DLD1 (cell line): ENCODE measurements around the gene UBLCP1.
"Not testable (repeated sequence)": the region's sequence is repeated elsewhere in the genome, so short reads cannot be mapped to it uniquely, and the experiment has no call there.

Experiments
- in situ Hi-C: cut with HindIII; loops from 2 replicates; pipeline ENCODE4 v1.10.0; 2017; ENCODE audit warnings: low sequenced_read_pairs

The UBLCP1 gene, protein sequence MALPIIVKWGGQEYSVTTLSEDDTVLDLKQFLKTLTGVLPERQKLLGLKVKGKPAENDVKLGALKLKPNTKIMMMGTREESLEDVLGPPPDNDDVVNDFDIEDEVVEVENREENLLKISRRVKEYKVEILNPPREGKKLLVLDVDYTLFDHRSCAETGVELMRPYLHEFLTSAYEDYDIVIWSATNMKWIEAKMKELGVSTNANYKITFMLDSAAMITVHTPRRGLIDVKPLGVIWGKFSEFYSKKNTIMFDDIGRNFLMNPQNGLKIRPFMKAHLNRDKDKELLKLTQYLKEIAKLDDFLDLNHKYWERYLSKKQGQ

GRCh38 chr5:159262859-159263568, at the start of gene UBLCP1:
Gene UBLCP1, plus strand, starts transcription at chr5:159263290. Its CDS starts 5,626 bp downstream, at chr5:159268916.
- in situ Hi-C loops, result no loop called here

- in situ Hi-C loops, result no loop called here
Observed at GRCh38 chr5:159214486-159215271, 48.4 kb upstream of the UBLCP1 start.

DNA sequence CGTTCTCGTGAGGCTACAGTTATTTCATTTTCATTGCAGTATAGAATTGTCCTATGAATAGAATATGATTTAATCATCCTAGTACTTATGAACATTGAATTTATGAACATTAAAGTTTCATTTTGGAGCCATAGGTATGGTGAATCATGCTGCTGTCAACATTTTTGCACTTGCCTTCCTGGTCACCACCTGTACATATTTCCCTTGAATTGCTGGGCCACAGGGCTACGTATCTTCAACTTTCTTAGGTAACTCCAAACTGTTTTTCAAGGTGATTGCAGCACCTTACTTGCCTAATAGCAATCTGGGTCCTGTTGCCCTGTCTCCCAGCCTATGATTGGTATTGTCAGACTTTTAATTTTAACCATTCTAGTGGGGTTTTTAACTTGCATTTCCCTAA, 47.2 kb upstream of the UBLCP1 start:
- in situ Hi-C loops, result no loop called here

- in situ Hi-C loops, result no loop called here
Observed at GRCh38 chr5:159216454-159216853, 46.6 kb upstream of the UBLCP1 start.

- in situ Hi-C loops, result no loop called here
Observed at GRCh38 chr5:159217236-159217635, 45.9 kb upstream of the UBLCP1 start.

DNA sequence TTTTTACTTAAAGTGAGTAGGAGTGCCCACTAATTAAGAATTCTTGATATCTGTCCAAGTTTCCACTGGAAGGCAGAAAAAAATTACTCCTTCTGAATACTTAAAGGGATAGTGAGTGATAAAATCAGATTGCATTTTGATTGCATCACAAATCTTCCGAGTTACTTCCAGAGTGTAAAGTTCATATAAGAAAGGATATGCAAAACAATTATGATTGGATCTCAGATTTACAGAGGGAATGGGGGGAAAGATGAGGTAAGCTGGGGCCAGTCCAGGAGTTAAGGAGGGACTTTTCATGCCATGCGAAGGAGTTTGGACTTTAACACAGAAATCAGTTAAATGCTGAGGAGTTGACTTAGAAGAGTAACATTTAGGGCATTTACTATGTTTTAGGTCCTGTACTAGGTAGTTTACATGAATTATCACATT, 44.5 kb upstream of the UBLCP1 start:
- in situ Hi-C loops, result no loop called here

DNA sequence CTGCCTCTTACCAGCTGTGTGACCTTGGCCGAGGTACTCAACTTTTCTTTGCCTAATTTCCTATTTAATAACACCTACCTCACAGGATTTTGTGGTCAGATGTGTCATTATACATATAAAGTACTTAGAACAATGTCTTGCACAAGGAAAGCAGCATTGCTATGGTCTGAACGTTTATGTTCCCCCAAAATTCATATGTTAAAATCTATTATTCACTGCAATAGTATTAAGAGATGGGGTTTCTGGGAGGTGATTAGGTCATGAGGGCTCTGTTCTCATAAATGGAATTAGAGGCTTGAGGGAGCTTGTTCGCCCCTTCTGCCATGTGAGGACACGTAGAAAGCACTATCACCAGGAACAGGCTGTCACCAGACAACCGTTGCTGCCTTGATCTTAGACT, 42.9 kb upstream of the UBLCP1 start:
- in situ Hi-C loops, result no loop called here

- in situ Hi-C loops, result no loop called here
Observed at GRCh38 chr5:159223469-159223868, 39.6 kb upstream of the UBLCP1 start.

- in situ Hi-C loops, result no loop called here
Observed at GRCh38 chr5:159224471-159224870, 38.6 kb upstream of the UBLCP1 start.

- in situ Hi-C loops, result no loop called here
Observed at GRCh38 chr5:159226451-159226850, 36.6 kb upstream of the UBLCP1 start.

DNA sequence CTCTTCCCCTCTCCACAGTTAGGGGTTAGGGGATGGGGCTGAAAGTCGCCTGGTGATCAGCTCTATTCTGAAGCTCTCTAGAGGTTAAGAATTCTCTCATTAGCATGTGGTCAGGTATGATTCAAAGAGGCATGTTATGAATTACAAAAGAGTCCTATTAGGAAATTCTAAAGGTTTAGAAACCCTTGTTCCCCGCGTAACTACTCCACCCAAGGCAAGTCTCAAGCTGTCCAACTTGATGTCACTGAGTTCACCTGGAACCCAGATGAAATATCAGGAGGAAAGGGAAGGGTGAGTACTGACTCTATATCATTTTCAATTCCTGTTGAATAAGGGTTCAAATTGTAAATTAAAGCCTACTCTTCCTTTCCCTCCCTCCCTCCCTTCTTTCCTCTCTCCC, 35.6 kb upstream of the UBLCP1 start:
- in situ Hi-C loops, result no loop called here

GRCh38 chr5:159228097-159228496, 35.0 kb upstream of the UBLCP1 start:
- in situ Hi-C loops, result not testable (repeated sequence)

GRCh38 chr5:159230657-159231056, 32.4 kb upstream of the UBLCP1 start:
- in situ Hi-C loops, result no loop called here

DNA sequence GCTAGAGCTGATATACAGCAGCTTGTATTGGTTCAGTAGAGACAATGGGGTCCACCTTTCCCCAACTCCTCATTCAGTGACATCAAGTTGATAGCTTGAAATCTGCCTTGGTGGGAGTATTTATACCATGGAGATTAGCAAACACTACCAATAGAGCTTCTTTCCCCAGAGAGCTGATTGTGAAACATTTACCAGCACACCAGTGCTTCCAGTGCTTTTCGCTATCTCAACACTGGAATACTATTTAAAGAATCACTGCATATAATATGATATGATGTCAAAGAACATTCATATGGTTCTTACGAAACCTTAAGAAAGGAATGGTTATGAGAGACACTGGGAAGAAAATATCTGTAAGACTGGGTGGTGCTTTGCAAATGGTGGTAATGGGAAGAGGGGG, 31.9 kb upstream of the UBLCP1 start:
- in situ Hi-C loops, result no loop called here

- in situ Hi-C loops, result not testable (repeated sequence)
Observed at GRCh38 chr5:159235871-159236520, 27.1 kb upstream of the UBLCP1 start.

DNA sequence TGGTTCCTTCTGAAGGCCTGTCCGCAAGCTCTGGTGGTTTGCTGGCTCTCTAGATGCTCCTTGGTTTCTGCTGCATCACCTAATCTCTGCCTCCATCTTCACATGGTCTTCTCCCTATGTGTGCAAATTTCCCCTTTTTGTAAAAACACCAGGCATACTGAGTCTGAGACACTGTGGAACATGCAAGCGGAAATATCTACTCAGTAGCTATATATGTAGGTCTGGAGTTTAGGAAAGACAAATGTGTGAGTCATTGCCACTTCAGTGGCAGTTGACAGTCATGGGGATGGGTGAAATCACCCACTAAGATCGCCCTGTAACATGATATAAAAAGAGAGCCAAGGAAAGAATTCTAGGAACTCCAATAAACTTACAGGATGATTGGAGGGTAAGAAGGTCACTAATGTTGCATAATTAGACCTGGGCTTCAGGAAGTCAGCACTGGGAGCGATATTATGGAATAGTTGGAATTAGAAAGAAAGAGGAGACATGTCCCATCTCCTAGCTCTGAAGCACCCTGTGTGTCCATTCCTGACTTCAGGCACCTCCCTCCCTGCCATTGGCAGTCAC, 22.7 kb upstream of the UBLCP1 start:
- in situ Hi-C loops, result no loop called here

DNA sequence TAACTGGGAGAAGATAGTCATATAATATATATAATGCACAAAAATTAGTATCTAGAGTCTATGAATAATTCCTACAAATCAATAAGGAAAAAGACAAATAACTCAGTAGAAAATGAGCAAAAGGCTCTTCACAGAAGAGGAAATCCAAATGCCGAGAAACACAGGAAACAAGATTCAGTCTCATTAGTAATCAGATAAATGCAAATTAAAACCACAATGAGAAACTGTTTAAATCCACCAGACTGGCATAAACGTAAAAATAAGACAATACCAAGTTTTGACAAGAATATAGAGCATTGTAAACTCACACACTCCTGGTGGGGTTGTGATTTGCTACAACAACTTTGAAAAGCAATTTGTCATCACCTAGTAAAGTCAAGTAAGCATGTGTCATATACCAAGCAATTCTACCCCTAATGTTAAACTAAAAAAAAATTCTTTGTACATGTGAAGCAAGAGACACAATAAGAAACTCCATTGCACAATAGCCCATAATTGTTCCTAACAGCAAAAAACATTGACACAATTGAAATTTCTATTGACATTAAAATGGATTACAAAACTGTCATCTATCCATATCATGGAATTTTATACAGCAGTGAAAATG, 21.0 kb upstream of the UBLCP1 start:
- in situ Hi-C loops, result no loop called here

DNA sequence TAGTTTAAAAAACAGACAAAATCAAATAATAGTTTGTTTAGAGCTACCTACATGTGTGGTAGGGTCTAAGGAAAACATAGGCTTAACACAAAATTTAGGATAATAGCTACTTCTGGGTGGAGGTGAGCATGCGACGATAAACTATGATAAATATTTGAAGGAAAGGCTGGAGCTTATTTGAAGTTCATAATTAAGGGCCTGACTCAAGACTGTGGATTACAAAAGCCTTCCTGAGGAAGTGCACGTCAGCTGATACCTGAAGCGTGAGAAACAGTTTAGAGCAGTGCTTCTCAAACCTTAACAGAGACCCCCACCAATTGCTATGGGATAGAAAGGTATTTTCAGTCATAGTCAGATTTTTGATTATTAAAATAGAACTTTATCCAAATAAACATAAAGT, 20.4 kb upstream of the UBLCP1 start:
- in situ Hi-C loops, result no loop called here

GRCh38 chr5:159243385-159243784, 19.7 kb upstream of the UBLCP1 start:
- in situ Hi-C loops, result no loop called here

GRCh38 chr5:159244163-159244562, 18.9 kb upstream of the UBLCP1 start:
- in situ Hi-C loops, result no loop called here
